ENCODE measurements around the gene AGTPBP1. TPM values are rescaled to one million over a fixed set of nuclear protein-coding genes. Genes with fewer than 3 reads are reported as not detected.

The AGTPBP1 gene
- total and polyA plus RNA-seq, 2 of the 8 experiments (the other 6 are each of a cell fraction or from before 2014, with no cell fraction given) = 13.4 to 65.2 TPM

- H3K4ac ChIP-seq (replicated peaks; ENCODE audit: insufficient read length, low read depth, low read length) = no peak overlapping the region
- peak overlapping the region in 3 of 4 experiments; percentile 31 to 74 (median 36); a peak in 5 of 7 replicates for H3K9ac ChIP-seq (replicated peaks in 1 of 4; ENCODE audit: extremely low read depth in 1 of 4, low read depth in 3 of 4, low read length in 3 of 4)
- no peak overlapping the region for H2BK12ac ChIP-seq (ENCODE audit: low read depth, low read length)
- no peak for TF ChIP-seq HDAC6 (IDR thresholded peaks at IDR 0.05; ENCODE audit: low read depth, low read length)
- TF ChIP-seq SIRT6 (IDR thresholded peaks at IDR 0.05; ENCODE audit: low read length) = no peak
- TF ChIP-seq CHD1 (IDR thresholded peaks at IDR 0.05; ENCODE audit: low read depth, low read length) = no peak
- no peak for TF ChIP-seq ASH2L (IDR thresholded peaks at IDR 0.05; ENCODE audit: low read length)
- no peak for TF ChIP-seq POLR2A (IDR thresholded peaks at IDR 0.05; ENCODE audit: control extremely low read depth in 1 of 2, low read depth in 2 of 2, low read length in 2 of 2)
- TF ChIP-seq POU5F1 (IDR thresholded peaks at IDR 0.05; ENCODE audit: low read depth, low read length) = no peak
- TF ChIP-seq RFX5 (IDR thresholded peaks at IDR 0.05; ENCODE audit: borderline replicate concordance, low read depth, low read length) = no peak
- no peak for TF ChIP-seq ATF2 (IDR thresholded peaks at IDR 0.05; ENCODE audit: low read length)
- TF ChIP-seq SIX5 (IDR thresholded peaks at IDR 0.05; ENCODE audit: low read depth, low read length) = no peak
- TF ChIP-seq E2F6 (IDR thresholded peaks at IDR 0.05) = no peak
- TF ChIP-seq BACH1 (IDR thresholded peaks at IDR 0.05; ENCODE audit: low read length) = no peak
- no peak for TF ChIP-seq NRF1 (IDR thresholded peaks at IDR 0.05; ENCODE audit: low read depth, low read length)
- no peak for TF ChIP-seq CBX5 (IDR thresholded peaks at IDR 0.05; ENCODE audit: low read depth, low read length)
These were observed 813 bp upstream of the AGTPBP1 start for GRCh38 chr9:85742597-85742936.

More at GRCh38 chr9:85742597-85742936, 813 bp upstream of the AGTPBP1 start:
- H3K18ac ChIP-seq (ENCODE audit: extremely low read depth, low read length) = no peak overlapping the region; the same call in 1 of the 2 replicates
- H3K4me3 ChIP-seq (ENCODE audit: extremely low read depth in 1 of 4, insufficient read depth in 2 of 4, low read depth in 3 of 4, low read length in 4 of 4) = peak overlapping the region; percentile 34 to 69 (median 42)
- H3K4me1 ChIP-seq (replicated peaks in 1 of 4; ENCODE audit: control insufficient read depth in 3 of 4, insufficient read depth in 4 of 4, low read length in 3 of 4) = peaks cover 0 to 14% (median 6%) of the 10 kb centered on the region in 4 experiments
- peak overlapping the region; percentile 67 to 78 for H3K4me2 ChIP-seq (ENCODE audit: insufficient read depth in 1 of 2, low read depth in 2 of 2, low read length in 2 of 2)
- no peaks in the 10 kb centered on the region for H3K9me3 ChIP-seq (ENCODE audit: insufficient read depth in 2 of 2, low read depth in 1 of 2, low read length in 1 of 2)
- no peak overlapping the region for H2BK15ac ChIP-seq (ENCODE audit: low read length)
- H3K56ac ChIP-seq (replicated peaks; ENCODE audit: insufficient read length, low read depth, low read length) = peak overlapping the region; percentile 5
- H3K27me3 ChIP-seq (replicated peaks in 1 of 4; ENCODE audit: control insufficient read depth in 3 of 4, extremely low read depth in 1 of 4, insufficient read depth in 3 of 4, low read length in 3 of 4) = no peaks in the 10 kb centered on the region
- ChIA-PET POLR2A (ENCODE audit: partially characterized antibody) (interaction anchor here (0.7 to 2.2 kb wide), 4 partner anchors 19 to 351 kb away, joined by 3 to 9 read pairs (median 3); partner anchors contain the start of gene NAA35), CTCF (ENCODE audit: partially characterized antibody) (no interaction called here)
- H3K36me3 ChIP-seq (ENCODE audit: control insufficient read depth in 2 of 4, insufficient read depth in 4 of 4, low read length in 3 of 4) = no peaks in the 10 kb centered on the region
- H3K23ac ChIP-seq (ENCODE audit: insufficient read length) = no peak overlapping the region
- FAIRE-seq = peak; percentile 60
- no peak overlapping the region for H4K91ac ChIP-seq (replicated peaks; ENCODE audit: insufficient read length, low read length)
- H2AK5ac ChIP-seq (ENCODE audit: low read depth, low read length) = no peak overlapping the region
- no peak overlapping the region for H3K14ac ChIP-seq (ENCODE audit: insufficient read length)
- H4K8ac ChIP-seq (ENCODE audit: extremely low read depth, insufficient read depth, low read length) = no peak overlapping the region
- DNase-seq (ENCODE audit: low read depth in 1 of 2, low spot score in 2 of 2) = no peak
- H2AFZ ChIP-seq (ENCODE audit: low read length) = 0 out of 2 replicates have a peak overlapping the region, but pooled peaks have one; percentile 4
- H3K79me2 ChIP-seq (ENCODE audit: control insufficient read depth in 1 of 2, insufficient read depth in 2 of 2, low read length in 2 of 2) = peaks cover 5 to 35% of the 10 kb centered on the region in 2 experiments
- peaks cover 5% of the 10 kb centered on the region; the same call in 1 of the 2 replicates for H3K23me2 ChIP-seq (ENCODE audit: low read depth, low read length)
- 28% methylated on average over 4 of the region's 4 CpGs; no CpG with 5 or more reads in 1 of the 2 experiments for WGBS, 2 experiments (ENCODE audit: extremely low coverage in 1 of 2, insufficient coverage in 1 of 2, insufficient read length in 1 of 2, insufficient replicate concordance in 2 of 2, low coverage in 1 of 2, low lambda C conversion rate in 2 of 2, missing lambda C conversion rate in 1 of 2)
- H3K27ac ChIP-seq (ENCODE audit: low read depth, low read length) = peak overlapping the region; percentile 9; the same call in 1 of the 2 replicates
- peak overlapping the region; percentile 21; the same call in 1 of the 2 replicates for H2BK5ac ChIP-seq (ENCODE audit: low read depth, low read length)
- H3K79me1 ChIP-seq (ENCODE audit: low read depth, low read length) = peaks cover 3% of the 10 kb centered on the region; the same call in 1 of the 2 replicates
- no peak overlapping the region for H2BK20ac ChIP-seq (ENCODE audit: low read length)
- H4K5ac ChIP-seq (ENCODE audit: insufficient read length, low read depth, low read length) = peak overlapping the region; percentile 81
- no peak overlapping the region for H2BK120ac ChIP-seq (replicated peaks; ENCODE audit: low read depth, low read length)
- H4K20me1 ChIP-seq (replicated peaks in 1 of 2; ENCODE audit: control insufficient read depth in 1 of 2, insufficient read depth in 2 of 2, low read length in 2 of 2) = peaks cover 1 to 7% of the 10 kb centered on the region in 2 experiments

All from H1 (cell line).